Left ventricle myocardium inferior (tissue), 1 donor: Measurements from ENCODE around the gene PGAP6. TPM values are rescaled to one million over a fixed set of nuclear protein-coding genes. Genes with fewer than 3 reads are reported as not detected.

ENCODE experiments used
- DNase-seq: peaks from one replicate; pipeline ENCODE4 v3.0.0-alpha.2; 2020
- H3K27ac ChIP-seq: fragments of 200-600 bp; replicated peaks from 2 replicates; pipeline ENCODE4 v1.8.0; 2021
- H3K27me3 ChIP-seq: fragments of 200-600 bp; 2 replicates; pipeline ENCODE4 v1.8.0; 2021; ENCODE audit warnings: low read depth
- H3K36me3 ChIP-seq: fragments of 200-600 bp; 2 replicates; pipeline ENCODE4 v1.8.0; 2021
- H3K4me1 ChIP-seq: fragments of 200-600 bp; 2 replicates; pipeline ENCODE4 v1.8.0; 2021
- H3K4me3 ChIP-seq: fragments of 200-600 bp; 2 replicates; pipeline ENCODE4 v1.8.0; 2021; ENCODE audit warnings: mild to moderate bottlenecking, moderate library complexity
- H3K9me3 ChIP-seq: fragments of 200-600 bp; replicated peaks from 2 replicates; pipeline ENCODE4 v1.8.0; 2021
- intact Hi-C: fragments of 100-400 bp; cut with micrococcal nuclease; formaldehyde crosslinking; loops from one replicate; pipeline ENCODE4 v1.11.0; 2022
- total RNA-seq: library from RNA; stranded (reverse); fragmentation: NEBNext Ultra II Directional; extraction: Animal tissue kit (Norgen Biotek cat#: 25700); gene quantifications from one replicate; pipeline ENCODE4 v1.2.1, GENCODE V29; 2021
- TF ChIP-seq, protein P1 (sequence below): fragments of 200-600 bp; IDR thresholded peaks from 2 replicates; pipeline ENCODE4 v1.8.0; 2021; ENCODE audit warnings: antibody characterized with exemption, mild to moderate bottlenecking, borderline replicate concordance
- donor health status: DM: no; HTN: yes; CAD: no; lungs with severe emphysema.

PGAP6 gene
- total RNA-seq, 1 donor from 2014 or later: 30.4 TPM

DNA sequence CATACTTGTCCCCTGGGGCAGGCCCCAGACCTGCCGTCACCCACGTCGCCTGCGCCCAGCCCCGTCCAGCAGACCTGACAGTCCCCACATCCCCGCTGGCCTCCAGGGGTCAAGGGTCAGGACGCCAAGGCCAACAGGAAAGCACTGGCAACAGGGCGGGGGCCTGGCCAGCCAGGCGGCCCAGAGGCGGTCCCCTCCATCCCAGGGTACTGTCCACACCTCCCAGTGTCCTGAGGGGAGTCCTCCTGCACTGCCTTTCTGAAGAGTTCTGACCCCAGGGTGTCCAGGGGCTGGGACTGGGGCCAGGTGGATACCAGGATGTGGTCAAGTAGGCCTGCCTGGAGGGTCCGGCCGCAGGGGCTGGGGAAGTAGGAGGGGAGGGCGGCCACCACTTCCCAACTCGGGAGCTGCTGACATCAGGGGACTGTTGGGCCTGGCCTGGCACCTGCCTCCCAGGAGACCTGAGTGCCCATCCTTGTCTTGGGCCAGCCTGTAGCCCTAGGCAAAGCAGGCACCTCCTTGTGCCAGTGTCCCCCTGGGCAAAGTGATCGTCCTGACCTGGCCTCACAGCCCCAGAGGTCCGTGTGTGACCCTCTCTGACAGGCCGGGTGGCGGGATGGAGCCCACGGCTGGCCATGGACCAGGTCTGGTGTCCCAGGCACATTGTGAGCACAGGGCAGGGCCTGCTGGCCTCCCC is 22.6 kb downstream of the PGAP6 start:
- H3K27me3 ChIP-seq: peaks cover 13% of the 10 kb centered on the region
- no peaks in the 10 kb centered on the region for H3K36me3 ChIP-seq
- no peak overlapping the region for H3K4me3 ChIP-seq
- intact Hi-C loops: loop anchor here (10.0 kb wide), 1 partner anchor 134 kb away; the partner anchor contains the start of gene LUC7L
- TF ChIP-seq, protein P1, sequence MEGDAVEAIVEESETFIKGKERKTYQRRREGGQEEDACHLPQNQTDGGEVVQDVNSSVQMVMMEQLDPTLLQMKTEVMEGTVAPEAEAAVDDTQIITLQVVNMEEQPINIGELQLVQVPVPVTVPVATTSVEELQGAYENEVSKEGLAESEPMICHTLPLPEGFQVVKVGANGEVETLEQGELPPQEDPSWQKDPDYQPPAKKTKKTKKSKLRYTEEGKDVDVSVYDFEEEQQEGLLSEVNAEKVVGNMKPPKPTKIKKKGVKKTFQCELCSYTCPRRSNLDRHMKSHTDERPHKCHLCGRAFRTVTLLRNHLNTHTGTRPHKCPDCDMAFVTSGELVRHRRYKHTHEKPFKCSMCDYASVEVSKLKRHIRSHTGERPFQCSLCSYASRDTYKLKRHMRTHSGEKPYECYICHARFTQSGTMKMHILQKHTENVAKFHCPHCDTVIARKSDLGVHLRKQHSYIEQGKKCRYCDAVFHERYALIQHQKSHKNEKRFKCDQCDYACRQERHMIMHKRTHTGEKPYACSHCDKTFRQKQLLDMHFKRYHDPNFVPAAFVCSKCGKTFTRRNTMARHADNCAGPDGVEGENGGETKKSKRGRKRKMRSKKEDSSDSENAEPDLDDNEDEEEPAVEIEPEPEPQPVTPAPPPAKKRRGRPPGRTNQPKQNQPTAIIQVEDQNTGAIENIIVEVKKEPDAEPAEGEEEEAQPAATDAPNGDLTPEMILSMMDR: no peak
- DNase-seq: no peak
- H3K9me3 ChIP-seq: no peaks in the 10 kb centered on the region
- peaks cover 2% of the 10 kb centered on the region for H3K4me1 ChIP-seq
- H3K27ac ChIP-seq: no peak overlapping the region

DNA sequence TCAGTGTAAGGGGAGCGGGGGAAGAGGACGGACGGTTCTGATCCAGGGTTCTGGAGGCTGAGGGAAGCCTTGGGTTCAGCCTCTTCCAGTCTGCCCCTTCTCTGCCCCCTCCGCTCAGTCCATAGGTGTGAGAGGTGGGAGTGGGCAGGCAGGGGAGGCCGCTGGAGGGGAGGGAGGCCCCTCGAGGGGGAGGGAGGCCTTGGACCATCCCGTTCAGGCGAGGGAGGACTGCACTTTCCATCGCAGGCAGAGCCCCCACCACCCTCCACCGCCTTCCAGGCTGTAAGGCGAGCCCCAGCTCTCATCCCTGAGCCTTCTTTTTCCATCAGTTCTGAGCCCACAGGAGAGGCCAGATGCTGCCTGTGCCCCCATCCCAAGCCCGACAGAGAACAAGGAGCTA is 25.0 kb downstream of the PGAP6 start:
- TF ChIP-seq, protein P1: no peak
- no peak overlapping the region for H3K27ac ChIP-seq
- H3K4me3 ChIP-seq: no peak overlapping the region
- no peak for DNase-seq
- H3K9me3 ChIP-seq: no peaks in the 10 kb centered on the region
- intact Hi-C loops: loop anchor here (10.0 kb wide), 1 partner anchor 132 kb away; the partner anchor contains the start of gene LUC7L
- H3K27me3 ChIP-seq: no peaks in the 10 kb centered on the region
- no peaks in the 10 kb centered on the region for H3K36me3 ChIP-seq
- peaks cover 8% of the 10 kb centered on the region for H3K4me1 ChIP-seq

DNA sequence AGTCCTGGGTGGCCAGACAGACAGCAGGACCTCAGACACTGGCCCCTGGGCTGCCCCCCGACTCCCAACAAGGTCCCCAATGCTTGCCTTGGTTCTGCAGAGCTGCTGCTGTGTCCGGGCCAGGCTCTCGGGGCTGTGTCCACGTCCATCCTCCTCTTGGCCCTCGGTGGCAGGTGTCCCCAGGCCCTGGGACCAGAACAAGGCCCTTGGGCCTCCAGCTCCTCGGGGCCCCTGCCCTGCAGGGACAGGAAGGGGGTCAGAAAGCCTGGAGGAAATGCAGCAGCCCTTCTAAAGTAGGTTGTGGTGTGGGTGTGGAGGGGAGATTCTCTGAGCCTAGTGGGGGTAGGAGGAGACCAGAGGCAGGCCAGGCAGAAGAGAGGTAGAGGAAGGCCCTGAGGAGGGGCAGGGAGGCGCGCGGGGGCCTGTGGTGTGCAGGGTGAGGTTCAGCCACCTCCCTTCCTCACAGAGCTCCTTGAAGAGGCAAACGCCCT is 26.8 kb downstream of the PGAP6 start:
- H3K27ac ChIP-seq: no peak overlapping the region
- H3K4me1 ChIP-seq: peaks cover 14% of the 10 kb centered on the region
- DNase-seq: no peak
- H3K4me3 ChIP-seq: no peak overlapping the region
- no peaks in the 10 kb centered on the region for H3K36me3 ChIP-seq
- TF ChIP-seq, protein P1: no peak
- intact Hi-C loops: loop anchor here (10.0 kb wide), 1 partner anchor 130 kb away; the partner anchor contains the start of gene LUC7L
- H3K27me3 ChIP-seq: no peaks in the 10 kb centered on the region
- H3K9me3 ChIP-seq: no peaks in the 10 kb centered on the region

DNA sequence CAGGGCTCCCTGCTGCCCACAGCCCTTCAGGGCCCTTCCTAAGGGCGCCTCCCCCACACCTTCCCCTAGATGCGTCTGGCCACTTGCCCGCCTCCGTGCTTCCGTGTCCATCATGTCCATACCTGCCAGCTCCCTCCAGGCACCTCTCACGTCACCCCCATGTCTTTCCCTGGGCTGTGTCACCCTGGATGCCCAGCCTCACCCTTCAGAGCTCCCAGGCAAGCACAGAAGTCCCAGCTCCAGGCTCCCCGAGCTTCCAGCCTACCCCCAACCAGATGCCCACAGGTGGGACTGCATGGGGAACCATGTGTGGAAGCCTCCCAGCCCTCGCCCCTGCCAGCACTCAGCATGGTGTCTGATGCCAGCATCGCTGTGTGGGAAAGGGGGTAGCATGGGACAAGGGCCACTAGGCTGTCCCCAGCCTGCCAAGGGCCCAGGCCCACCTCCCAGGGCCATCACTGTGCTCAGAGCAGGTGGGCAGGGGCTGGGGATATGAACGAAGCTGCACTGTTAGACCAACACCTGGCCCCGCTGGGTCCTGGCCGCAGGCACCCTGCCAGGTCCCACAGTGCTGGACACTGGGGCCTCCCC is 27.4 kb downstream of the PGAP6 start:
- Histone ChIP-seq H3K27ac (no peak overlapping the region), H3K36me3 (no peaks in the 10 kb centered on the region), H3K4me3 (no peak overlapping the region), H3K9me3 (no peaks in the 10 kb centered on the region), H3K4me1 (peaks cover 14% of the 10 kb centered on the region), H3K27me3 (no peaks in the 10 kb centered on the region)
- TF ChIP-seq, protein P1: no peak
- no peak for DNase-seq
- intact Hi-C loops: loop anchor here (10.0 kb wide), 1 partner anchor 130 kb away; the partner anchor contains the start of gene LUC7L

DNA sequence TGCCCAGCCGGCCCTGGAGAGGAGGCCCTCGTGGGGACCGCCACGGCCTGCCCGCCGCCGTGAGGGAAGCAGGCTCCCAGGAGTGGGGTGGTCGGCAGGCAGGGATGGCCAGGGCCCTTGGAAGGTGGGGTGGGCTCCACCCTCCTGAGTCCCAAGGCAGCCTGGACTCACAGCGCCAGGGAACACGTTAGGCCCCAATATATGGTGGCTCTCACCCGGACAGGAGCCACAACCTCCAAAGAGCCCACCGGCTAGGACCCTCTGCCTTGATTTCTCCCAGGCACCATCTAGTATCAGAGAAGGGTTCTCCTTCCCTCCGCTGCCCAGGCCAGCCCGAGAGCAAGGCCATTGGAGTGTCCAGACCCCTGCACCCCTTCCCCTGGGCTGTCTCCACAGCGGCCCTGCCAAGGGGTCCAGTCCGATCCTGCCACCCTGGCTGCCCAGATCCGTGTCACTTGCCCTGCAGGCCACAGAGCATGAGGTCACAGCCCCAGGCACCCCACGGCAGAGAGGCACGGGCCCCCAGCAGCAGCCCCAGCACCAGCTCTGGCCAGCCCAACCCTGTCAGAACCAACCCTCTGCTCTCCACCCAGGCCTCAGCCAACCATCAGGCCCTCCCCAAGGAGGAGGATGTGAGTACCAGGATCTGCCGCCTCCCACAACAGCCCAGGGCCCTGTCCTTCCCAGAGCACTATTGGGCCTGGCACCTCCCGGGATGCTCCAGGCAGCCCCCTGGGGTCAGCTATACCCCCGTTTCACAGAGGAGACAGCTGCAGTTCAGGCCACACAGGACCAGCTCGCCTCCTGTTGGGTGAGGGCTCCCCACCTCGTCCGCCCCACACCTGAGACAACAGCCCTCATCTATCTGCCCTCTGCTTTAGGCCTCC is 28.1 kb downstream of the PGAP6 start:
- peak overlapping the region; percentile 77 for H3K27ac ChIP-seq
- H3K4me1 ChIP-seq: peaks cover 14% of the 10 kb centered on the region
- H3K9me3 ChIP-seq: no peaks in the 10 kb centered on the region
- no peak for DNase-seq
- no peaks in the 10 kb centered on the region for H3K27me3 ChIP-seq
- intact Hi-C loops: loop anchor here (10.0 kb wide), 1 partner anchor 129 kb away; the partner anchor contains the start of gene LUC7L
- TF ChIP-seq, protein P1: no peak
- H3K4me3 ChIP-seq: peak overlapping the region; percentile 80
- H3K36me3 ChIP-seq: no peaks in the 10 kb centered on the region
